ENCODE results near the gene ACTRT2.

Gene ACTRT2

DNA sequence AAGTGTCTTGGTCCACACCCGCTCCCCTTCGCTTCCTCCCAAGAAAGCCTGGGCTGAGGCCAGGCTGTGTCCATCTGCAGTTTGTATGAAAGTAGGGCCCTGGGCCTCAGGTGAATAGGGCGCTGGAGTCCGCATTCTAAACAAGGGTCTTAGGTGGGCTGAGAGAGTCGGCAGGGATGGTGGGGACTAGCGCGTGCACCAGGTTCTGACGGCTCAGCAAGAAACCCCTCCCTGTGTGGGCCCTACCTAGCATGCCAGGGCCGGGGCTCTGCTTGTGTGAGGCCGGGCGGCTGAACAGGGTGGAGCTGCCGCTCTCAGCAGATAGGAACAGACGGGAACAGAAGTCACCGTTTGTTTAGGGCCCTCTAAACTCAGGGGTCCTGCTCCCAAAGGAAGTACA, 1.7 kb downstream of the ACTRT2 start:
- Histone ChIP-seq H3K27me3 (ENCODE audit: low read depth) (peaks cover 58% of the 10 kb centered on the region), H3K9me3 (no peaks in the 10 kb centered on the region)
- in situ Hi-C loops (cut with MboI; ENCODE audit: low sequenced_read_pairs) = no loop called here

DNA sequence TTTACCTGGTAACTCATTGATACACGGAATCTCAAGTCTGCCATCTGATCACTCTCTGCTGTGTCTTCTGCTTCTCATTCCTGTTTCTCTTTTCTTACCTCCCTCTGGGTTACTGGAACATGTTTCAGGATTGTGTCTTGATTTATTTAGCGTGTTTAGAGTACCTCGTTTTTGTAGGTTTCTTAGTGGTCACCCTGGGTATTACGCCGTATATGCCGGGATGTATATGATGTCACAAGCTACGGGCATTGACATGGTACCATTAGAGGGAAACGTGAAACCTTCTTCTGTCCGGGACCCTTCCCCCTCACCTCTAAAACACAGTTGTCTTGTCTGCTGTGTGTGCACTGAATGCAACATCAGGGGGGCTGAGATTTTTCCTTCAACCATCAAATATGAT, 2.8 kb downstream of the ACTRT2 start:
- no peak for DNase-seq (ENCODE audit: low spot score in 2 of 2)
- H3K27me3 ChIP-seq (ENCODE audit: low read depth) = peaks cover 56% of the 10 kb centered on the region
- in situ Hi-C loops (cut with MboI; ENCODE audit: low sequenced_read_pairs) = no loop called here

More for the DNA sequence above, 1.7 kb downstream of the ACTRT2 start:
- no peaks in the 10 kb centered on the region for H3K4me1 ChIP-seq
- no peaks in the 10 kb centered on the region for H3K36me3 ChIP-seq (replicated peaks)
- DNase-seq (ENCODE audit: low spot score in 2 of 2) = no peak
- H3K4me3 ChIP-seq = no peak overlapping the region

DNA sequence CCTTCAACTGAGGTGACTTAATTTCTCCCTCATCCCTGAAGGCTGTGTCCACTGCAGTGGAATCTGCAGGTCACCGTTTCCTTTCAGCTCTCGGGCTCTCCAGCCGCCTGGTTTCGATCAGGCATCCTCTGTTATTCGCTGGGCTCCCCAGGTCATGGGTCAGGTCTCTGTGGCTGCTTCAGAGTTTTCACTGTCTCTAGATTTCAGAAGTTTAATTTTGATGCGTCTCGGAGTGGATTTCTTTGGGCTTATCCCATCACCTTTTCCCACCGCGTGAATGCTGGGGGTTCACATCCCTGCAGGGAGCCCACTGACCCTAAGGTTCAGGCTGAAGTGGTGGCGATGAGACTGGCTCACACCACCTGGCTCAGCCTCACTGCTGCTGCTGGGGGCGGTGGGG, 3.3 kb downstream of the ACTRT2 start:
- in situ Hi-C loops (cut with MboI; ENCODE audit: low sequenced_read_pairs) = no loop called here
- Histone ChIP-seq H3K4me3 (no peak overlapping the region), H3K4me1 (no peaks in the 10 kb centered on the region), H3K9me3 (no peaks in the 10 kb centered on the region), H3K27me3 (ENCODE audit: low read depth) (peaks cover 52% of the 10 kb centered on the region), H3K36me3 (replicated peaks) (no peaks in the 10 kb centered on the region)
- no peak for DNase-seq (ENCODE audit: low spot score in 2 of 2)

More for the DNA sequence above, 2.8 kb downstream of the ACTRT2 start:
- Histone ChIP-seq H3K9me3 (no peaks in the 10 kb centered on the region), H3K4me3 (no peak overlapping the region), H3K4me1 (no peaks in the 10 kb centered on the region), H3K36me3 (replicated peaks) (no peaks in the 10 kb centered on the region)

DNA sequence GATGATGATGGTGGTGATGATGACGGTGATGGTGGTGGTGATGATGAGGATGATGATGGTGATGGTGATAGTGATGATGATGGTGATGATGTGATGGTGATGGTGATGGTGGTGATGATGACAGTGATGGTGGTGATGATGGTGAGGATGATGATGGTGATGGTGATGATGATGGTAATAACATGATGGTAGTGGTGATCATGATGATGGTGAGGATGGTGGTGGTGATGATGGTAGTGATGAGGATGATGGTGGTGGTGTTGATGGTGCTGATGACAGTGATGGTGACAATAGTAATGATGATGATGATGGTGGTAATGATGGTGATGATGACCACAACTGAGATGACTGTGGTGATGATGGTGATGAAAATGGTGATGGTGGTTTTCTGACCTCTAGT, 4.9 kb downstream of the ACTRT2 start:
- in situ Hi-C loops (cut with MboI; ENCODE audit: low sequenced_read_pairs) = no loop called here
- Histone ChIP-seq H3K9me3 (no peaks in the 10 kb centered on the region), H3K36me3 (replicated peaks) (no peaks in the 10 kb centered on the region), H3K27me3 (ENCODE audit: low read depth) (peaks cover 56% of the 10 kb centered on the region), H3K4me3 (no peak overlapping the region), H3K4me1 (no peaks in the 10 kb centered on the region)
- DNase-seq (ENCODE audit: low spot score in 2 of 2) = no peak

DNA sequence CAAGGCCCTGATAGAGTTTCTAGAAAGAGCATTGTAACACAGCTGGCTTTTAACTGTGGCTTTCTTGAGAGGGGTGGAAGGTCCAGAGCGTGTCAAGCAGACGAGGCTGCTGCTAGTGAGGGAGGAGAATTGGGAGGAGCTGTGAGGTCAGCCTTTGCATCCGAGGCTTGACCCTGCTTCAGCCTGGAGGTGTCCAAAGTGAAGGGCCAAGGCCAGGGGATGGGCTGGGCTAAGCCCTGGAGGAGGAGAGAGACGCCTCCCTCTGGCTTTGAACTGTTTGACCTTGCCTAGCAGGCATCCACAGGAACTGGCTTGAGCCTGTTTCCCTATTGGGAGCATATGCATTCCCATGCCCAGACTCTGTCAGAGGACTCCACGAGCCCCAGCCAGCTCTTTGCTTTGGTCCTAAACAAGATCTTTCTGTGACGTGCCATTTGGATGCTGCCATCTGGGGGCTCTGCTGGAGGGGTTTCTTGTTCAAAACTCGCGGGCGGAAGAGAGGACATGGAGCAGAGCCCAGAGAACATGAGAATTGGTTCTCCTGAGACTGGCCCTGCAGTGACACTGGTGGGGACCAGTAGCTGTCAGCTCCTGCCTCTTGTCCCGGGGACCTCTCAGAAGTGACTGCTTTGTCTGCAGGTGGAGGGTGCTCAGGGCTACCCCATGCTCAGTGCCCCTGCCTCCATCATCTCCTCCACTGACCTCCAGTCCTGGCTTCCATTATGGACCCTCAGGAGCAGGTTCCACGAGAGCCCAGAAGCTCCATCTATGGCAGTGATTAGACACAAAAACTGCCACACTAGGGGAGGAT, 5.5 kb downstream of the ACTRT2 start:
- in situ Hi-C loops (cut with MboI; ENCODE audit: low sequenced_read_pairs) = no loop called here
- no peaks in the 10 kb centered on the region for H3K36me3 ChIP-seq (replicated peaks)
- H3K27me3 ChIP-seq (ENCODE audit: low read depth) = peaks cover 60% of the 10 kb centered on the region
- no peak for DNase-seq (ENCODE audit: low spot score in 2 of 2)
- no peaks in the 10 kb centered on the region for H3K9me3 ChIP-seq
- H3K4me3 ChIP-seq = no peak overlapping the region
- H3K4me1 ChIP-seq = no peaks in the 10 kb centered on the region

DNA sequence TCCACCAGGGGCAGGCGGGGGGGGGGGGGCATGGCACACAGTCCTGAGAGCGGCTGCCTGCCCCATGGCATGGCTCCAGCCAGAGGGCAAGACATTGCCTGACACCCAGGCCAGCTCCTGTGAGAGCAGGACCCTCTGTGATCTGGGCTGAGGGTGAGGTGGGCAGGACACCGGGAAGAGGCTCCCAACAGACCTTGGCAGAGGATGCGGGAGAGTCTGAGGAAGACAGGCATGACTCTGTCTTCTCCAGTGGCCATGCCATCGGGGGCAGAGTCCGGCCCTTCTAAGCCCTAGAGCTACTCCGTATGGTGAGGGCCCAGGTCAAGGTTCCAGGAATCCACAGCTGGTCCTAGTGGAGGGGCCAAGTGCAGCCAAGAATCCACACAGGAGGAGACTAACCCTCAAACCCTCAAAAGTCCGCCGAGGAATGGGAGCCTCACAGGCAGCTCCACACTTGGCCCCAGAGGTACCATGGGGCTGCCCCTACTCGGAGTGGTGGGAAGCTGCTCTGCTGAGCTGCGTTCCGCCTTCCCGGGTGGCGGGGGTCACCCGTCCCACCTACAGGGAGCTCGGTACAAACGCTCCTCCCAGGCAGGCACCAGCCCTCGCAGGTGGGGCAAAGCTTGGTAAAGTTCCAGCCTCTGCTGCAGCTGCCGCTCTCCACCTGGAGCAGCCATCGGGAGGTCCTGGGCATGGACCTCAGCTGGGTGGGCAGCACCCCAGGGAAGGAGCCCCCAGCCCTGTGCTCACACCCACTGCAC, 6.5 kb downstream of the ACTRT2 start:
- Histone ChIP-seq H3K4me1 (no peaks in the 10 kb centered on the region), H3K36me3 (replicated peaks) (no peaks in the 10 kb centered on the region), H3K4me3 (no peak overlapping the region), H3K27me3 (ENCODE audit: low read depth) (peaks cover 58% of the 10 kb centered on the region), H3K9me3 (no peaks in the 10 kb centered on the region)
- no peak for DNase-seq (ENCODE audit: low spot score in 2 of 2)
- in situ Hi-C loops (cut with MboI; ENCODE audit: low sequenced_read_pairs) = no loop called here

DNA sequence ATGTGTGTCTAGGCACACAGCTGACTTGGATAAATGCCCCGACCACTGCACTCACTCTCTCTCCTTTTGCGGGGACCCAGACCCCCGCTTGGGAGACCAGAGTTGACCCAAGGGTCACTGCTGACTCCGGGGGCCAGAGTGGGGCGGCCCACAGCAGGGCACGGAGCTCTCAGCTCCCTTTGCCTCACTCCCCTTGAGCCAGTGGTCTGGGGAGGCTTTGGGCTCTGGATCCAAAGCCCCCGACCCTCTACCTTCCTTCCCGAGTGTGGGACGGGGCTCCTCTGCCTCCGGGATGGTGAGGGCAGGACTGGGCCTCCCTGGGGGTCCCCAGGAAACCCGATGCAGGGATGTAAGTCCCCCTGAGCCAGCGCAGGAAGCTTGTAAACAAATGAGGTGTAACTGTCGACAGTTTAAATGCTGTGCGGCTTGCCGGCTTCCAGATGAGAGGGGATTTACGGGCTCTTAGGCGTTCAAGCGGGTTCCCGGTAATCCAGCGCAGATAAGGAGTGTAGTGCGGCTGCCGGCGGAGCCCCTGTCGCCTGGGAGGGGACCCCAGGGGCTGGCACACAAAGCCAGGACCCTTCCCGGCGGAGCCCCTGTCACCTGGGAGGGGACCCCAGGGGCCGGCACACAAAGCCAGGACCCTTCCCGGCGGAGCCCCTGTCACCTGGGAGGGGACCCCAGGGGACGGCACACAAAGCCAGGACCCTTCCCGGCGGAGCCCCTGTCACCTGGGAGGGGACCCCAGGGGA, 7.4 kb downstream of the ACTRT2 start:
- no peaks in the 10 kb centered on the region for H3K4me1 ChIP-seq
- no peaks in the 10 kb centered on the region for H3K9me3 ChIP-seq
- no peaks in the 10 kb centered on the region for H3K36me3 ChIP-seq (replicated peaks)
- in situ Hi-C loops (cut with MboI; ENCODE audit: low sequenced_read_pairs) = no loop called here
- no peak overlapping the region for H3K4me3 ChIP-seq
- no peak for DNase-seq (ENCODE audit: low spot score in 2 of 2)
- peaks cover 57% of the 10 kb centered on the region for H3K27me3 ChIP-seq (ENCODE audit: low read depth)

DNA sequence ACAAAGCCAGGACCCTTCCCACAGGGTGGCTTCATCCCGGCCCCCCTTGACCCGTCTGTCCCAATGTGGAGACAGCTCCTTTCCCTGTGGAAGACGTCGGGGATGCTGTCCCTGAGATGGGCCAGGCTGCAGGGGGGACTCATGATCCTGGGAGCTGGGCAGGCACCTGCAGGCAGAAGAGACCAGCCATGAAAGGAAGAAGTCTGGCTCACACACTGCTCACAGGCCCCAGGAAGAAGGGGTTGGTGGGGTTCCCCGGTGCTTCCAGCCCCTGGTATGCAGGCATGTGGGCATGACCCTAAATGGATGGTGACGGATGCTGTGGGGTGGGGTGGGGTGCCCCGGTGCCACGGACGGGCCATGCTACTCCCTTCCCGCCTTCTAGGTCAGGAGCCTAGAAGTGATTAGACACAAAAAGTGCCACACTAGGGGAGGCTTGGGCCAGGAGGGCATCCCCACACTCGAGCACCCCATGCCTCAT, 8.3 kb downstream of the ACTRT2 start:
- no peaks in the 10 kb centered on the region for H3K36me3 ChIP-seq (replicated peaks)
- DNase-seq (ENCODE audit: low spot score in 2 of 2) = no peak
- no peaks in the 10 kb centered on the region for H3K4me1 ChIP-seq
- no peak overlapping the region for H3K4me3 ChIP-seq
- peaks cover 57% of the 10 kb centered on the region for H3K27me3 ChIP-seq (ENCODE audit: low read depth)
- in situ Hi-C loops (cut with MboI; ENCODE audit: low sequenced_read_pairs) = no loop called here
- no peaks in the 10 kb centered on the region for H3K9me3 ChIP-seq

DNA sequence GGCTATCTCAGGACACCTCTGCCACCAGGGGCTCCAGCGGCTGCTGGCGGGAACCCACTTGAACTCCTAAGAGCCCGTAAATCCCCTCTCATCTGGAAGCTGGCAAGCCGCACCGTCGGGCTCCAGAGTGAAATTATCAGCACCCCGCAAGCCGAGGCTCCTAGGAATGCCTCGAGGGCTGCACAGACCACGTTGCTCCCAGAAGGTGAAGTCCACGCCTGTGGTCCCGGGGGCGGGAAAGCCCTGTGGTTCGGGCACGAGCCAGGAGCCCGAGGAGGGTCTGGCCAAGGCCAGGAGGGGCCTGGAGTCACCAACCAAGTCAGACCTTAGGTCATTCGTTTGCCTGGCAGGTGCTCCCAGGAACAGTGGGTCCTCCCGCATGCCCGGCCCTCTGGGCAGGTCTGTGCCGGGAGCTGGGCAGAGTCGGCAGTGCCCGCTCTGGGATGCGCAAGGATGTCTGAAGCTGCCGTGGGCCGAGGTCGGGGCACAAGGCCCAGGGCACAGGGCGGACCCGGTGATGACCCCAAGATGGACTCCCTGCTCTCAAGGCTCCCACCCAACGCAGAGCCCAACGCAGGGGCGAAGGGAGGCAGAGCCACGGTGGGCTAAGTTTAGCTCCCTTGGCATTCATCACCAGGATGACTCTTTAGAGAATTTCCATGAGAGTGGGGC, 8.9 kb downstream of the ACTRT2 start:
- Histone ChIP-seq H3K9me3 (no peaks in the 10 kb centered on the region), H3K4me1 (no peaks in the 10 kb centered on the region), H3K27me3 (ENCODE audit: low read depth) (peaks cover 63% of the 10 kb centered on the region), H3K36me3 (replicated peaks) (no peaks in the 10 kb centered on the region), H3K4me3 (no peak overlapping the region)
- no peak for DNase-seq (ENCODE audit: low spot score in 2 of 2)
- in situ Hi-C loops (cut with MboI; ENCODE audit: low sequenced_read_pairs) = no loop called here

DNA sequence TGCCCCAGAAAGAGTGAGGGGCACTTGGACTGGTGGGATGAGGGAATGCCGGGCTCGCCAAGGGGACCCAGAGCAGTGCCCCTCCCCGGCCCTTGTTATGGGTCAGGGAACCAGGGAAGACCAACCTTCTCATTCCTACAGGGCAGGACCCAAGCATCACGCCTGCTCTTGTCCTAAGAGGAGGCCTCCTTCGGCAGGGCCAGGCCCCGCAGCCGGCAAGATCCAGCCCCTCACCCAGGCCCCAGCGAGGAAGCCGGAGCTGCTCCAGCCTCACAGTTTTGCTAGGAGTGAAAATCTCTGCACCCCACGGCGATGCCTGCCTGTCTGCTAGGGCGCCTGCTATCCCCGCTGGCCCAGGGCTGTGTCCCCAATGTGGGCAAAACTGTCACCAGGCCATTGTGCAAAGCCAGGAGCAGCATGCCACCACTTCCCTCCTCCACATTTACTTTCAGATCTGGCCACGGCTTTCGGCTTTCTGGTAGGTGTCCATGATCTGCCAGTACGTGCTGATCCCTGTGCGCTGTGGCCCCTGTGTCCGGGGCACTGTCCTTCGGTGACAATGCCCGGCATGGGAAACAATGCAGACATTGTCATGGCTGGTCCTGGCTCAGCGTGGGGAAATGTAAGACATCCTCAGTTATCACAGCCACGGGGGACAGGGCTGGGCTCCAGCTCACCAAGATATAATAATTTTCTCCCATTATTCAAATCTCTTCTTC, 9.6 kb downstream of the ACTRT2 start:
- in situ Hi-C loops (cut with MboI; ENCODE audit: low sequenced_read_pairs) = no loop called here
- Histone ChIP-seq H3K27me3 (ENCODE audit: low read depth) (peaks cover 68% of the 10 kb centered on the region), H3K9me3 (no peaks in the 10 kb centered on the region), H3K4me1 (no peaks in the 10 kb centered on the region), H3K4me3 (no peak overlapping the region), H3K36me3 (replicated peaks) (no peaks in the 10 kb centered on the region)
- no peak for DNase-seq (ENCODE audit: low spot score in 2 of 2)

DNA sequence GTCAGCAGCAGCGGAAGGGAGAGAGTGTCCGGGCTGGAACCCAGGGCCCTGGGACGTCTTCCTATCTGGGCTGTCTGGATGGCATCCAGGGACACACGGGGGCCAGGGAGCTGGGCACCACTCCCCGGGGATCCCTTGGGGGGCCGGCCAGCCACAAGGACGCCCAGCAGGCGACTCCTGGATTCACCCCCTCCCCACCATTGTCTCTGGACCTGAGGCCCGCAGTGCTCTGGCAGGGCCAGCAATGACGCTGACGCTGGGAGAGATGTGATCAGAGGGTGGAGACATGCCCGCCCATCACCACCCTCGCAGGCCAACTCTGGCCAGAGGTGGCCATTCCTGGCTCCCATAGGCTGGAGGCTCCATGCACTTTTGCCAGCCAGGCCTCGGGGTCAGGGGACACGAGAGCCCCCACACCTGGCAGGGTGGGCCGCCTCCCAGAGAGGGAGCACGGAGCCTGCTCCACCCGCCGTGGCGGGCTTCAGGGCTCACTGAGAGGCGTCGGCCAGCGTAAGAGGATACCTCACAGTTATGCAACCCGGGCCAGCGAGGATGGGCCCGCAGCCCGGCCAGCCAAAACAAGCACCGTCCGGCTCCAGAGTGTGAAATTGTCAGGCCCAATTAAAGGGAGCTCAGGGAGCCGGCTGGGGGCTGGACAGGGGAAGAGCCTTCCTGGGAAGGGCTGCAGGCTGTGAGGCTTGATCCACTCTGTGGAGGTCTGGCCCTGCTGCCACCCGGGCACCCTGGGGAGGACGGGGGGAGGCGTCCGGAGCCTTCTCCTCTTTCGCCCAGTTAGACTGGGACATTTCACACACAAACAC, 10.3 kb downstream of the ACTRT2 start:
- DNase-seq (ENCODE audit: low spot score in 2 of 2) = no peak
- in situ Hi-C loops (cut with MboI; ENCODE audit: low sequenced_read_pairs) = no loop called here
- H3K36me3 ChIP-seq (replicated peaks) = no peaks in the 10 kb centered on the region
- peaks cover 75% of the 10 kb centered on the region for H3K27me3 ChIP-seq (ENCODE audit: low read depth)
- no peak overlapping the region for H3K4me3 ChIP-seq
- no peaks in the 10 kb centered on the region for H3K4me1 ChIP-seq
- no peaks in the 10 kb centered on the region for H3K9me3 ChIP-seq

DNA sequence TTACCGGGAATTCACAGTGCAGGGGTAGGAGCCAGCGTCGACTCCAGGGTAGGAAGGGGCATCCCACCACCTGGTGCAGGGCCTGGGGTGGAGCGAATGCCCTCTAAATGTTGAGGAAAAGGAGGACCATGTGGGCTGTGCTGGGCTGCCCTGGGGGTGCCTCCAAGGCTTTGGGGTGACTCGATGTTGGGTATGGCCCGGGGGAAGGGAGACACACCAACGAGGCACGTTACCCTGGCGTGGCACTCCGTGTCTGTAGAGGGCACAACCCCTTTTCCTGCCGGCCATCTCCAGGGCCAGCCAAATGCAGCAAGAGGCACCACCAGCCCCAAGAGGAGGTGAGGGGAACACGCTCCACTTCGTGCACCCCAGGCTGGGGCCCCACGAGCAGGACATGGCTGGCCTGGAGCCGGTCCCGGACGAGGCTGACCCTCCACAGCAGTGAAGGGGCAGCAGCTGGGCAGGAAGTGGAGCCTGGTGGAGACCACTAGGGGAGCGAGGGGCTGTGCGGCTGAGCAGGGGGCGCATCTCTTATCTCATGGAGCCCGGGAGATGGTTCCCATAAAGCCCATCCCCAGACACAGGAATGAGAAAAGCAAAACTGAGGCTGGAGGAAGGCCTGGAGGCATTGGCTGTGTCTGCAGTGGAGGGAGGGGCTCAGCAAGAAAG, 11.2 kb downstream of the ACTRT2 start:
- DNase-seq (ENCODE audit: low spot score in 2 of 2) = no peak
- Histone ChIP-seq H3K4me3 (no peak overlapping the region), H3K36me3 (replicated peaks) (no peaks in the 10 kb centered on the region), H3K9me3 (no peaks in the 10 kb centered on the region), H3K4me1 (no peaks in the 10 kb centered on the region), H3K27me3 (ENCODE audit: low read depth) (peaks cover 83% of the 10 kb centered on the region)
- in situ Hi-C loops (cut with MboI; ENCODE audit: low sequenced_read_pairs) = no loop called here

Data from HAP-1 (cell line).